GM18526 (cell line): ENCODE measurements around the gene AANAT.

Experiments
- POLR2A ChIP-seq: IDR thresholded peaks from 3 replicates; pipeline ENCODE4 v1.6.1; 2011; ENCODE audit not compliant: insufficient read length; ENCODE audit errors: extremely low read depth

Gene AANAT

DNA sequence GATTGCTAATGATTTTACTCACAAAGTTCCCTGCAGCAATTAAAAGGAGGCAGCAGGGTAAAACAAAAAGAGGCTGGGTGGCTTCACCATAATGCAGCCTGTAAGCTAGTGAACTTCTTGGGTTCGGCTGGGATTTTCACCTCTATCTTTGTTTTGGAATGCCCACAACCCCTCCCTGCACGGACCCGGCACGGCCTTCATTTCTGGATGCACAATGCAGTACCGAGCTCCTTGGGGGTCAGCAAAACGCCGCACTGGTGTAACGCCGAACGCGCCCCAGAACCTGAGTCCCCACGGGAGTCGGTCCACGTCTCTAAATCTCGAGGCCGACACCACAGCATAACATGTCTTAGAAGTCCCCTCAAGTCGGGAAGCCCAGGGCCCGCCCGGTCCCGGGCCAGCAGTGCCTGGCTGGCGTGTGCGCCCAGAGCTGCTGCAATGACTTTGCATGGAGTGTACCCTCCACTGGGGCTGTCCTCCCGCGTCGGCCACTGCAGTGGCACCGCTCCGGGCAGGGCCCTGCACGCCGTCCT, 15.2 kb upstream of the AANAT start:
- TF ChIP-seq POLR2A = no peak

DNA sequence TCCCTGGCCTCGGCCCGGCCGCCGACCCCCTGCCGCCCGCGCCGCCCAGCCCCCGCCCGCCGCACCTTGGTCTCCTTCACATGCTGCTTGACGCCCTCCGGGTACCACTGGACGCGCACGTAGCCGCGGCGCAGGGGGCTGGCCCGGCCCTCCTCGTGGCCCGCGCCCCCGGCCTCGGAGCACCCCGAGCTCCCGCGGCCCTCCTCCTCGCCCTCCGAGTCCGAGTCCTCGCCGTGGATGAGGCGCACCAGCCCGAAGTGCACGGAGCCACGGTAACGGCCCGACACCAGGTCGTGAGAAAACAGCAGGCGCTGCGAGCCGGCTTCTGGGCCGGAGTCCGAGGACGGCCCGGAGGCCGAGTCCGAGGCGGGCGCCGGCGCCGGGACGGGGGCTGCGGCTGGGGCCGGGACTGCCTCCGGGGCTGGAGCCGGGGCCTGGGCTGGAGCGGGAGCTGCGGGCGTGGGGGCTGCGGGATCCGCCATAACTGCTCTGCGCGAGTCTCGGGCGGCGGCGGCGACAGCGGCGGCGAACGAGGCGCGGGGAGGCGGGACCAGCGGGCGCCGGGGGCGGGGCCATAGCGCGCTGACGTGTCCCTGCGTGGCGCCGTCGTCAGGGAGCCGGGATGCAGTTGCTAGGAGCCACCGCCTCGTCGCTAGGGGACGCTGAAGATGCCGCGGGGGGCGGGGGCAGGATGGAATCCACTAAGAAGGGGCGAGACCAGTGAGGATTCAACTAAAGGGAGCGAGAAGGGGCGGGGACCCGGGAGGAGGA, 14.6 kb upstream of the AANAT start, which contains the start of gene UBE2O:
Gene UBE2O, minus strand, starts transcription at position 493 of the 771 bp plus-strand sequence. Its CDS starts 11 bp downstream, at position 482.
- peak; percentile 68 for TF ChIP-seq POLR2A

DNA sequence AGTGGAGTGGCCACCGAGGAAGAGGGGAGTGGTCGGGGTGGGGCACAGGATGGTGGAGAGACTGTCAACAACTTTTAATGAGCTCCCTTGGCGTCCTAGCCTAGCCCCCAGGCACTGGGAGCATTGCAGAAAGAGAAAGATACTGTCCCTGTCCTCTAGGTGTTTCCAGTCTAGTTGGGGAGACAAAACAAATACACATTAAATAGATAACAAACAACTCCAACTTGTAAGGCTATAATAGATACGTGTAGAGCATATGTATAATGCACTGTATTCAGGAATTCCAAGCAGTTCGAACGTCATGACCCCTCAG, 14.0 kb upstream of the AANAT start:
- no peak for TF ChIP-seq POLR2A

DNA sequence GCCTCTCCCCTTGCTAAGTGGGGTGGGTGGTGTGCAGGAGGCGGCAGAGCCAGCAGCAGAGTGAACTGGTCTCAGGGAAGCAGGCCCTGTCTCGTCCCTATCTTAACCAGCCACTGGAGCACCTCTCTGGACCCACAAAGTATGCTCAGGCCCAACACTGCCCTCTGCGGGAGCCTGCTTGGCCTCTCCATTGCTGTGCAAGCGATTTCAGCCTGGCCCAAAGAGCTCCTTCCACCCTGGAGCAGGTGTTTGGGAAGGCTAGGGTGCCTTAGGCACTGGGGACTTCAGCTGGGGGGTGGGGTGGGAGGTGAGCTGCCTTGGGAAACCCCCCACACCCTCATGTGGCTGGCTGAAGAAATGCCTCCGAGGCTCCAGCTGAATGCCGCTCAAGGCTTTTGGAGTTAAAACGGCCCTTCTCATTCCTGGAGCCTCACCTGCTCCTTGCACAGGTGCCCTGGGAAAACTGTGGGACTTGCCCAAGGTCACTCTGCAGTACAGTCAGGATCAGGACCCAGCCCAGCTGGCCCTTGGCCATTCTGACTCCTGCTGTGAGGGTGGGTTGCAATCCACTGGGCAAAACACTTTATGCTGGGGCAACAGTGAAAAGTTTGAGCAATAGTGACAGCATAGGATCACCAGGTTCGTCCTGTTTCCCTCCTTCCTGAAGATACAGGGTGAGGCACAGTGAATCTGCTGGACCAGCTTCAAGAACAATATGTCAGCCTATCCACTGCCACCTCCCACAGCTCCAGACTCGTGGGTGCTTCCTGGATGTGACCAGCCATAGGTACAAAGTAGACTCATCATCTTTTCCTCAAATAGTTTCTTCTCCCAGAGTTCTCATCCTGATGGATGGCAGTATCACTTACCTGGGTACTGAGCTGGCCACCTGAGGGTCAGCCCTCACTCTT, 8.6 kb upstream of the AANAT start:
- TF ChIP-seq POLR2A = no peak

DNA sequence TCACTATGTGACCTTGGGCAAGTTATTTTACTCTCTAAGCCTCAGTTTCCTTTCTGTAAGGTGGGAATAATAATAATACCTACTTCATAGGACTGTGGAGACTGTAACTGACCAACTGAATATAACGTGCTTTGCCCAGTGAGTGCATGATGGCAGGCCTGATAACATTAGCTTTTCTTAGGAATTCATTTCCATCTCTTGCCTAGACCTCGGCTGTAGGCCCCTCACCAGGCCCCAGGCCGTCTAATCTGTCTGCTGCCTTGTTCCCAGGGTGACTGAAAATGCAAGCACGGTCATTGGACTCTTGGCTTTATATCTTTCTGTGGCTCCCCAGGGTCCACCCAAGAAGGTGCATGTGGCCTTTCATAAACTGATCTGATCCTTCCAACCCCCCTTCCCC, 7.7 kb upstream of the AANAT start:
- no peak for TF ChIP-seq POLR2A

DNA sequence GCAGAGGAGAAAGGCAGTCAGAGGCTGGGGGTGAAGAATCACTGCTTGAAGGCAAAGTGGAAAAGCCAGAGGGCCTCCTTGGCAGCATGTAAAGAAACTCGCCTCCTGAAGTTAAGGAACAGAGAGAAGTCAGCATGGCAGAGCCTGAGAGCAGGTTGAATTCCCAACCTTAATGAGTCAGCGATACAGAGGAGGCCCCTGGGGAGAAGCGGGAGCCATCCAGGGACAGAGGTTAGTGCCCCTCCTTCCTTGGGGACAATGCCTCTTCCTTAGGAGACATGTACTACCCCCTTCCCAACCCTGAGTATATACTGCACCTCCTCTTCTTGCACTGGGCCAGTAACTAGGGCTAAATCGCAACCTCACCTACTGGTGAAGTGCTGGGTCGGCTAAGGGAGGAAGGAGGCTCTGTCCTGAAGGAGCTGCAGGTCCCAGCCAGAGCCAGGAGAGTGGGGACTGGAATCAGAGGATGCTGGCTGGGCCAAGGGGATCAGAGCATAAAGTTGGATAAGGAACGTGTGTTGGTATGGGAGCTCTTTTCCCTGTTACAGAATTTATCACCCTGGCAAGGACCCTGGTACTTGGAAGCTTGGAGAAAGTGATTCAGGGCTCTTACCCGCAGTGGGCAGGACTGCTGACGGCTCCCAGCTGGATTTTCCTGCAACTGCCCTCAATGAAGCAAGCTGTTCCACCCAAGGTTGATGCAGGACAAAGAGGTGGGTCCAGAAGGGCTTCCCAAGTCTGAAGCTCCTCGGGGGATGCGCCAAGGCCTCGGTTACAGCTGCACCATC, 5.4 kb upstream of the AANAT start:
- TF ChIP-seq POLR2A = no peak

DNA sequence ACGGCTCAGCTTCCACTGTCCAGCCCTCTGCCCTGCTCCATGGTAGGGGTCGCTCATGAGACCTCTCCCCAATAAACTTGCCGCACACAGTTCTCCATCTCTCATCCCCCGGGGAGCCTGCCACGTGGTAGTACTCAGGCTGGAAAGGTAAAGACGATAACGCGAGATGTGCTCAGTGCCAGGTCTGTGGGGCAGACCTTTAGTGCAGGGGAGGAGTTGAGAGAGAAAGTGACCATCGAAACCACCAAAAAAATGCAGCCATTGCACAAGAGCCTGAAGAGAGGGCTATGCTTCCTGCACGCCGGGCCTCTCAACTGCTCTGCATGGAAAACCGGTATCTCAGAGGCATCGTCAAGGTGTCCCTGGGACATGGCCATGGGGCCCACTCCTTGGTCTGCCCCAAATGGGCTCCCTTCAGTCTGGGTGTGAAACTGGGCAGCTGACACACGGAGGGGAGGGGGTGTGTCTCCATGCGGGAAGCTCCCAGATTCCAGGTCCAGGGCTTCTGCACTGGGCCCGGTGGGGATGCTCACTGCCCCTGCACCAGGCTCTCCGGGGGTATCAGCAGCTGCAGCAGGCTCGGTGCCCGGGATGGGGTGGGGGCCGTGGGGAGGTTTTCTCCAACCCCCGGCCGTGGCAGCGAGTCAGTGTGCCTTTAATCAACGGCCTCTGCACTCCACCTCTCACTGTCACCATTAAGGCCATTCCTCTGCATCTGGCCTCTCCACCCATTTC, 4.7 kb upstream of the AANAT start:
- no peak for TF ChIP-seq POLR2A

DNA sequence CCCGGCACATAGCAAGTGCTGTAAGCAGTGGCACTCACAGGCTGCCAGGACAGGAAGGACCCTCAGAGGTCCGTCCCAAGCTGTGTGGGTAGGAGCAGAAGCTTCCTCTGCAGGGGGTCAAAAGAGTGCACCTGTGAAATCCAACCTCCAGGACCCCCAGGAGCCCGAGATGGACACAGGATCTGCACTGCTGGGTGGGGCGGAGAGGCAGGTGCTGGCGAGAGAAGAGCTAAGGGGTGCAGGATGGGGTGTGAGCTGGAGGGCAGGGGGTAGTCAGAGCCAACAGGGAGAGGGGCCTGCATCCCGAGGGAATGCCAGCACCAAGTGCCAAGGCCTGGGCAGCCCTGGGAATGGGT, 650 bp upstream of the AANAT start:
- no peak for TF ChIP-seq POLR2A

DNA sequence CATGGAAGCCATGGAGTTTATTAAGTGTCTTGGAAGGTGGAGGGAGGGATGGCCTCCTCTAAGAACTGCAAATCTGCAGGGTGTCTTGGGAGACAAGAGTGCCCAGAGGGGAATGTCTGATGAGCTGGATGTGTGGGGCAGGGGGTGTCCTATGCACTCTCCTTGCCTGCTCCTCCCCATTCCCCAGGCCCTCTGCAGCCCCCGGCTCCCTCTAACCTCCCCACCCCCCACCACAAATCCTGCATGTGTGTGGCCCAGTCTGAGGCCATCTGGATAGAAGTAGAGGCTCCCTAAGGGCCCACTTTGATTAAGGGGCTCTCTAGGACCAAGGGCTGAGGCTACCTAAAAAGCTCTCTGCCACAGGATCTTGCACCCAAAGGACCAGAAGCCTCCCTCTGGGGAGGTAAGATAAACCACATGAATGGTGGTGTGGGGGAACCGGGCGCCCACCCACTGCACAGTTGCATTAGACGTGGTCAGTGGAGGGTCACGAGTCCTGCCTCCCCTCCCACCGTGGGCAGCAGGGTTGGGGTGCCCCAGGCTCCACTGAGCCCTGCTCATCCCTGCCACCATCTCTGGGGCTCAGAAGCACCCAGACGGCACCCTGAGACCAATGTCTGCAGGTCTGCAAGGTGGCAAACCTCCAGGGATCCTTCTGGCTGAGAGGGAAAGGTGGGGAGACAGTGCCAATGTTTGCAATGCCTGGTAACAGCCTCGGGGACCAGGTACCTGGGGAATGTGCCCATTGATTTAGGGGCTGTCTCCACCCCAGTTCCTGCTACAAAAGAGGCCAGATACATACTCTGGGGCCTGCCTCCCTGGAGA, 618 bp downstream of the AANAT start:
- TF ChIP-seq POLR2A = no peak

DNA sequence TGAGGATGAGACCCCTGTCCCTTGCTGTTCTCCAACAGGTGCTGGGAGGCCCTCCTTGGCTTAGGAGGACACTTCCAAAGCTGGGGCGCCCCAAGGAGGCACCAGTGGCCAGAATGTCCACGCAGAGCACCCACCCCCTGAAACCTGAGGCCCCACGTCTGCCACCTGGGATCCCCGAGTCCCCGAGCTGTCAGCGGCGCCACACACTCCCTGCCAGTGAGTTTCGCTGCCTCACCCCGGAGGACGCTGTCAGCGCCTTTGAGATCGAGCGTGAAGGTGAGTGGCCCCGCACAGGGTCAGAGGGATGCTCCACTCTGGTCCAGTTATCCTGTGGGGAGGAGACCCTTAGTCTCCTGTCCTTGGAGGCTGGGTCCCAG, 1.2 kb downstream of the AANAT start:
- TF ChIP-seq POLR2A = no peak

DNA sequence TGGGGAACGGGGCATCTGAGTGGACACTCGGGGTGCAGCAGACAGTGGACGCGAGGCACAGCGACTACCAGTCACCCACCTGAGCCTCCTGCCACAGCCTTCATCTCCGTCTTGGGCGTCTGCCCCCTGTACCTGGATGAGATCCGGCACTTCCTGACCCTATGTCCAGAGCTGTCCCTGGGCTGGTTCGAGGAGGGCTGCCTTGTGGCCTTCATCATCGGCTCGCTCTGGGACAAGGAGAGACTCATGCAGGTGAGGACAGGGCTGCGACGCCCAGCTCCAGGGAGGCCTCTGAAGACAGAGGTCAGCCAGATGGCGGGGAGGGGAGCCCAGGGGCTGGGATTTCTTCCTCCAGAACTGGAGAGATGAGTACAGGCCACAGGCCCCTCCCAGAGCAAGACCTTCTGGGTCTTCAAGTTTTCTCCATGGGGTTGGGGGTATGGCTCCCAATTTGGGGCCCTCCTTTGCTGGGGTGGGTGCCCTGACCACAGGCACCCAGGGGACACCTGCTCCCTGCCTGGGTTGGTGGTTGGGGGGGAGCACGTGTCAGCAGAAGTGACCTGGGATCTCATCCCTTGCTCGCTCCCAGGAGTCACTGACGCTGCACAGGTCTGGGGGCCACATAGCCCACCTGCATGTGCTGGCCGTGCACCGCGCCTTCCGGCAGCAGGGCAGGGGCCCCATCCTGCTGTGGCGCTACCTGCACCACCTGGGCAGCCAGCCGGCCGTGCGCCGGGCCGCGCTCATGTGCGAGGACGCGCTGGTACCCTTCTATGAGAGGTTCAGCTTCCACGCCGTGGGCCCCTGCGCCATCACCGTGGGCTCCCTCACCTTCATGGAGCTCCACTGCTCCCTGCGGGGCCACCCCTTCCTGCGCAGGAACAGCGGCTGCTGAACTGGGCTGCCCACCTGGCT, 1.9 kb downstream of the AANAT start:
- TF ChIP-seq POLR2A = no peak

DNA sequence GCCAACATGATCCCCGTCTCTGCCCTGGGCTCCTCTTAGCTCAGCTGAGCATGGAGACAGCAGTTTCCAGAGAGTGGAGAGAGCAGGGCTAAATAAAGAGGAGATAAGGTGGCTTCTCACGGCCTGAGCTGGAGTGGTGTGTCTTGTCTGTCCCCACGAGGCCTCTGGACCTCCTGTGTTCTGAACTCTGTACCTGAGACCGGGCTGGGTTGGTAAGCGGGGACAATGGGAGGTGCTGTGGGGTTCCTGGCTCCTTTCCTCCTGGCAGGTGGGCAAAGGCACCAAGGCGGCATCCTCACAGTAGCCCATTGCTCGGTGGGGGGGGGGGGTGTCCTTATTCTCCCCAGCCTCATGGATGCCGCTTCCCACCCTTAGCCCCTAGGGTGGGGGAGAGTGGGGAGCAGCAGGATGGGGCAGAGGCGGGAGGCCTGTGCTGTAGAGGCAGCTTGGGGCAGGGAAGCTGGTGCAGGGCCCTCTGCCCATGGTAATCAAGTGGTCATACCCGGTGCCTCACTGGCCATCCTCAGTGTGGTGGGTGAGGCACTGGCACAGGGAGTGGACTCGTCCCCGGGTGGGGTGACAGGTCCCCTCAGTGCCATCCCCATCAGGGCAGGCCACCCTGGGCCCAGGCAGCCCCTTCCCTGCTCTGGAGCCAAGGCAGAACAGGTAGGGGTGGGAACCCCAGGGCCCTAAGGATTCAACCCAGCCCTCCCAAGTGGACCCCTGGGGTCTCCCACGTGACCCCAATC, 2.8 kb downstream of the AANAT start:
- TF ChIP-seq POLR2A = no peak

DNA sequence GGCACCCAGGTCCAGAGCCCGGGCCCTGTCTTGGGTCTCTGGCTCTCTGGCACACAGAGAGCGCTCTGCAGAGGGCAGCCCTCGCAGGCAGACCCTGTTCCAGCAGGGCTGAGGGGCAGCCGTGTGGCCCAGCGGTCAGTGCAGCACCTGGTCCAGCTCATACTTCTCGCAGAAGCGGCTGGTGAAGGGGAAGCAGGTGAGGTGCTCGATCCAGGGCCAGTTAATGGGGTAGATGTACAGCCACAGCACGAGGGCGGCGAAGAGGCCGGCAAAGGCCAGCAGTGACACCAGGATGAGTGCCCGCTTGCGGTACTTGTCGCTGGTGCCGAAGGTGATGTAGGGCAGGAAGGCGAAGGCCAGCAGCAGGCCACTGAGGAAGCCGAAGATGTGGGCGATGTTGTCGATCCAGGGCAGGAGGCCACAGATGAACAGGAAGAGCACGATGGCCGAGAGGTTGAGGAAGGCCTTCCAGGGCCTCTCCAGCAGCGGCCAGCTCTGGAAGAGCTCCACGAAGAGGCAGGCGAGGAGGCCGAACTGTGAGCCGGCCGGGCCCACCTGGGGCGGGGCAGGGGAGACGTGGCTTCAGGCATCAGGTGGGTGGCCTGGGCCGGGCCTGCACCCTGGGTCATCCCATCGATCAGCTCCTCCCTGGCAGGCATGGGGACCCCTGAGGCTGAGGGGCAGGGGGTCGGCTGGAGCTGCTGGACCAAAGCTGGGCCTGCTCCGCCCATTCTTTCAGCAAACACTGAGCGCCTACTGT, 4.3 kb downstream of the AANAT start:
- TF ChIP-seq POLR2A = no peak
